ENCODE data around the gene CTNNA2. TPM values are rescaled to one million over a fixed set of nuclear protein-coding genes. Genes with fewer than 3 reads are reported as not detected.

The CTNNA2 gene
- total and polyA plus RNA-seq, 9 of the 15 experiments (the other 6 are each of a cell fraction or from before 2014, with no cell fraction given): 0.03 to 0.40 (median 0.15) TPM

- in situ Hi-C loops (cut with MboI): no loop called here
- Histone ChIP-seq H4K20me1 (replicated peaks; ENCODE audit: control insufficient read depth, insufficient read depth, low read length) (no peaks in the 10 kb centered on the region), H3K4me3 (no peak overlapping the region), H3K79me2 (ENCODE audit: control insufficient read depth, insufficient read depth, low read length) (no peaks in the 10 kb centered on the region), H3K27ac (ENCODE audit: extremely low read depth, low read depth, low read length) (no peak overlapping the region), H3K27me3 (ENCODE audit: control insufficient read depth in 2 of 2, insufficient read depth in 2 of 2, low read length in 2 of 2) (no peaks in the 10 kb centered on the region), H3K4me1 (replicated peaks in 1 of 2; ENCODE audit: control insufficient read depth in 2 of 2, insufficient read depth in 2 of 2, low read length in 2 of 2) (no peaks in the 10 kb centered on the region), H3K9ac (ENCODE audit: insufficient read depth in 1 of 2, low read depth in 2 of 2, low read length in 2 of 2) (no peak overlapping the region), H3K36me3 (ENCODE audit: control insufficient read depth, insufficient read depth, low read length) (no peaks in the 10 kb centered on the region), H3K9me3 (replicated peaks; ENCODE audit: control insufficient read depth, insufficient read depth, low read depth, low read length) (no peaks in the 10 kb centered on the region), H3K9me1 (ENCODE audit: control insufficient read depth, insufficient read depth, low read length) (no peaks in the 10 kb centered on the region), H3K4me2 (ENCODE audit: insufficient read depth, low read length) (no peak overlapping the region), H2AFZ (ENCODE audit: low read depth, low read length) (no peak overlapping the region)
- intact Hi-C loops (cut with micrococcal nuclease): no loop called here
- POLR2A ChIA-PET: no interaction called here
- FAIRE-seq: no peak
- CTCF ChIA-PET (ENCODE audit: low intra/inter-chr PET ratio): no interaction called here
- TF ChIP-seq CBFA2T2 (conservative IDR thresholded peaks at IDR 0.05) (no peak), ZNF740 (CRISPR knock-in tag; IDR thresholded peaks at IDR 0.05) (no peak), ZNF740 (tag; IDR thresholded peaks at IDR 0.05) (no peak), ZNF324 (CRISPR knock-in tag; IDR thresholded peaks at IDR 0.05) (no peak), ZFX (CRISPR knock-in tag; IDR thresholded peaks at IDR 0.05) (no peak), SIN3B (IDR thresholded peaks at IDR 0.05; ENCODE audit: low read depth) (no peak), PRMT5 (CRISPR knock-in tag; IDR thresholded peaks at IDR 0.05) (no peak), DNMT1 (IDR thresholded peaks at IDR 0.05) (no peak), EP400 (IDR thresholded peaks at IDR 0.05) (no peak), TFAM (CRISPR knock-in tag; conservative IDR thresholded peaks at IDR 0.05) (no peak), ARHGAP35 (IDR thresholded peaks at IDR 0.05; ENCODE audit: partially characterized antibody) (no peak), CHCHD3 (CRISPR knock-in tag; IDR thresholded peaks at IDR 0.05) (no peak), SETDB1 (IDR thresholded peaks at IDR 0.05; ENCODE audit: low read length) (no peak), NFE2 (IDR thresholded peaks at IDR 0.05; ENCODE audit: low read depth) (no peak), JUN (IDR thresholded peaks at IDR 0.05; ENCODE audit: borderline replicate concordance, low read depth, low read length) (no peak), JUN (CRISPR knock-in tag; IDR thresholded peaks at IDR 0.05; ENCODE audit: borderline replicate concordance) (no peak), SMARCB1 (IDR thresholded peaks at IDR 0.05; ENCODE audit: insufficient read length, low read depth) (no peak), STAG1 (CRISPR knock-in tag; IDR thresholded peaks at IDR 0.05; ENCODE audit: borderline replicate concordance) (no peak)
- ATAC-seq: no peak
- BruUV-seq (replicated peaks): no TSS peak
- DNase-seq (ENCODE audit: extremely low read depth in 1 of 4, low spot score in 3 of 4): no peak
Measured at GRCh38 chr2:79711098-79711497, 198.2 kb downstream of the CTNNA2 start.

All from K562 (cell line).